GM08714 (cell line): ENCODE results near the gene PDGFD.

Experiments
- H3K4me3 ChIP-seq: fragments of 200-500 bp; sonication (Bioruptor generic); 2 replicates; pipeline ENCODE4 v1.5.1; 2014; ENCODE audit warnings: mild to moderate bottlenecking, low read length, inconsistent platforms
- ZNF274 ChIP-seq: IDR thresholded peaks from 2 replicates; pipeline ENCODE4 v1.6.1; 2012; ENCODE audit warnings: mild to moderate bottlenecking, low read depth, low read length

The PDGFD gene

GRCh38 chr11:104036995-104037394, 127.0 kb downstream of the PDGFD start:
- no peak overlapping the region for H3K4me3 ChIP-seq
- TF ChIP-seq ZNF274 = no peak

GRCh38 chr11:104036588-104036987, 127.4 kb downstream of the PDGFD start, which contains the start of gene DDI1:
DDI1 (plus strand) TSS chr11:104036640; CDS start chr11:104036823, 183 bp downstream.
- no peak for TF ChIP-seq ZNF274
- H3K4me3 ChIP-seq = no peak within 1 kb of the TSS

- TF ChIP-seq ZNF274 = no peak
- no peak overlapping the region for H3K4me3 ChIP-seq
Observed at GRCh38 chr11:104033561-104033960, 130.4 kb downstream of the PDGFD start.

GRCh38 chr11:104033134-104033533, 130.8 kb downstream of the PDGFD start:
- H3K4me3 ChIP-seq = no peak overlapping the region
- TF ChIP-seq ZNF274 = no peak

GRCh38 chr11:104028476-104029263, 135.3 kb downstream of the PDGFD start:
- TF ChIP-seq ZNF274 = no peak
- no peak overlapping the region for H3K4me3 ChIP-seq

GRCh38 chr11:104024572-104024971, 139.4 kb downstream of the PDGFD start:
- no peak for TF ChIP-seq ZNF274

GRCh38 chr11:104015649-104016415, 148.1 kb downstream of the PDGFD start:
- H3K4me3 ChIP-seq = no peak overlapping the region
- no peak for TF ChIP-seq ZNF274

More at GRCh38 chr11:104024572-104024971, 139.4 kb downstream of the PDGFD start:
- H3K4me3 ChIP-seq = no peak overlapping the region

GRCh38 chr11:104011044-104011443, 152.9 kb downstream of the PDGFD start:
- no peak for TF ChIP-seq ZNF274
- H3K4me3 ChIP-seq = no peak overlapping the region

- H3K4me3 ChIP-seq = no peak overlapping the region
- TF ChIP-seq ZNF274 = no peak
Observed at GRCh38 chr11:104009744-104010143, 154.2 kb downstream of the PDGFD start.

- H3K4me3 ChIP-seq = no peak overlapping the region
- no peak for TF ChIP-seq ZNF274
Observed at GRCh38 chr11:104005234-104005855, 158.6 kb downstream of the PDGFD start.

- TF ChIP-seq ZNF274 = no peak
- H3K4me3 ChIP-seq = no peak overlapping the region
Observed at GRCh38 chr11:104003491-104003890, 160.5 kb downstream of the PDGFD start.

GRCh38 chr11:104001561-104002056, 162.3 kb downstream of the PDGFD start:
- no peak for TF ChIP-seq ZNF274
- H3K4me3 ChIP-seq = no peak overlapping the region

- TF ChIP-seq ZNF274 = no peak
- no peak overlapping the region for H3K4me3 ChIP-seq
Observed at GRCh38 chr11:104000798-104001197, 163.1 kb downstream of the PDGFD start.

GRCh38 chr11:103998826-103999508, 165.0 kb downstream of the PDGFD start:
- no peak overlapping the region for H3K4me3 ChIP-seq
- TF ChIP-seq ZNF274 = no peak
